Stimulated activated CD8-positive, alpha-beta memory T cell treated with anti-CD3 and anti-CD28 coated beads, Interleukin-4, amount 100 ng/mL, for 48 hours (primary cell): ENCODE data around the gene GLA.

Source experiments
- DNase-seq: peaks from one replicate; pipeline ENCODE4 v3.0.0-alpha.2; 2020

Gene GLA

GRCh38 chrX:101395789-101396188 is 11.9 kb downstream of the GLA start:
- DNase-seq = no peak

- no peak for DNase-seq
Observed at GRCh38 chrX:101394372-101394771, 13.4 kb downstream of the GLA start.

GRCh38 chrX:101393530-101394305 is 14.0 kb downstream of the GLA start:
- no peak for DNase-seq

- DNase-seq = no peak
Observed at GRCh38 chrX:101391831-101392230, 15.9 kb downstream of the GLA start.

GRCh38 chrX:101390664-101391525 is 16.8 kb downstream of the GLA start, which contains the start of gene RPL36A:
Gene RPL36A (plus strand): TSS chrX:101391011. CDS start chrX:101391044, 33 bp downstream.
- DNase-seq = peak; percentile 87

GRCh38 chrX:101388604-101389003 is 19.1 kb downstream of the GLA start:
- DNase-seq = no peak

- DNase-seq = no peak
Observed at GRCh38 chrX:101386542-101386885, 21.2 kb downstream of the GLA start.

- no peak for DNase-seq
Observed at GRCh38 chrX:101385795-101386541, 21.8 kb downstream of the GLA start, which contains the start of gene BTK. Gene BTK (minus strand): TSS chrX:101386191. CDS start chrX:101375284, 10,907 bp downstream.

GRCh38 chrX:101385026-101385684 is 22.6 kb downstream of the GLA start:
- no peak for DNase-seq

GRCh38 chrX:101383679-101384205 is 24.0 kb downstream of the GLA start:
- no peak for DNase-seq

GRCh38 chrX:101377547-101377946 is 30.2 kb downstream of the GLA start:
- DNase-seq = no peak

GRCh38 chrX:101370888-101371504 is 36.7 kb downstream of the GLA start:
- no peak for DNase-seq

GRCh38 chrX:101369687-101370086 is 38.0 kb downstream of the GLA start:
- no peak for DNase-seq

- no peak for DNase-seq
Observed at GRCh38 chrX:101368800-101369199, 38.9 kb downstream of the GLA start.

GRCh38 chrX:101365301-101365795 is 42.4 kb downstream of the GLA start:
- no peak for DNase-seq

GRCh38 chrX:101362757-101363156 is 45.0 kb downstream of the GLA start:
- DNase-seq = no peak

- no peak for DNase-seq
Observed at GRCh38 chrX:101362116-101362515, 45.6 kb downstream of the GLA start.

- DNase-seq = no peak
Observed at GRCh38 chrX:101360390-101360789, 47.3 kb downstream of the GLA start.

GRCh38 chrX:101359966-101360365 is 47.8 kb downstream of the GLA start:
- DNase-seq = no peak

GRCh38 chrX:101357166-101357795 is 50.4 kb downstream of the GLA start:
- DNase-seq = no peak

- DNase-seq = no peak
Observed at GRCh38 chrX:101349193-101349562, 58.5 kb downstream of the GLA start.
